ENCODE measurements around the gene SLC25A6.

The SLC25A6 gene

GRCh38 chrX:1422135-1422465 is 30.2 kb upstream of the SLC25A6 start:
- Histone ChIP-seq H3K9ac (ENCODE audit: low read depth, low read length) (no peak overlapping the region), H3K9me3 (ENCODE audit: insufficient read depth, low read depth, low read length) (peaks cover 10% of the 10 kb centered on the region), H3K4me3 (ENCODE audit: low read length) (no peak overlapping the region), H3K36me3 (ENCODE audit: insufficient read depth, low read depth, low read length) (peaks cover 78% of the 10 kb centered on the region), H3K4me1 (ENCODE audit: insufficient read depth, low read length) (no peaks in the 10 kb centered on the region), H3K27ac (ENCODE audit: low read length) (no peak overlapping the region), H3K27me3 (ENCODE audit: insufficient read depth, low read length) (no peaks in the 10 kb centered on the region)

- no peaks in the 10 kb centered on the region for H3K4me1 ChIP-seq (ENCODE audit: insufficient read depth, low read length)
- no peak overlapping the region for H3K27ac ChIP-seq (ENCODE audit: low read length)
- no peak overlapping the region for H3K4me3 ChIP-seq (ENCODE audit: low read length)
- no peaks in the 10 kb centered on the region for H3K27me3 ChIP-seq (ENCODE audit: insufficient read depth, low read length)
- peaks cover 10% of the 10 kb centered on the region for H3K9me3 ChIP-seq (ENCODE audit: insufficient read depth, low read depth, low read length)
- no peak overlapping the region for H3K9ac ChIP-seq (ENCODE audit: low read depth, low read length)
- peaks cover 78% of the 10 kb centered on the region for H3K36me3 ChIP-seq (ENCODE audit: insufficient read depth, low read depth, low read length)
Measured at GRCh38 chrX:1421433-1422134, 29.7 kb upstream of the SLC25A6 start.

DNA sequence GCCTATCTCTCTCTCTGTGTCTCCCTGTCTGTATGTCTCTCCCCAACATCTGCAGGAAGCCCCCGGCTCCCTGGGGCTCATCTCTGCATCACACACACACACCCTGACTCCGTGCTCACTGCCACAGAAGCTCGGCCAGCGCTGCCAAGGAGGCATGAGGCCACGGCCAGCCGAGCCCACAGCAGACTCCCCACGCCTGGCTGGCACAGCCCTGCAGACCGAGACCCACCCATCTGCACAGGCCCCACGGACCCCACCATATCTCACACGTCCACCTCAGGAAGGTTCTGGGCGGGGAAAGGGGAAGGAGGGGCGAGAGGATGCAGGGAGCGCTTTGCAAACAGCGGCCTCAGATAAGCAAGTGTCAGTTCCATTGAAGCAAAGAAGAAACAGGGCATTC is 28.5 kb upstream of the SLC25A6 start:
- peaks cover 10% of the 10 kb centered on the region for H3K9me3 ChIP-seq (ENCODE audit: insufficient read depth, low read depth, low read length)
- H3K4me1 ChIP-seq (ENCODE audit: insufficient read depth, low read length), result no peaks in the 10 kb centered on the region
- H3K4me3 ChIP-seq (ENCODE audit: low read length), result no peak overlapping the region
- H3K27me3 ChIP-seq (ENCODE audit: insufficient read depth, low read length), result no peaks in the 10 kb centered on the region
- H3K9ac ChIP-seq (ENCODE audit: low read depth, low read length), result no peak overlapping the region
- H3K27ac ChIP-seq (ENCODE audit: low read length), result no peak overlapping the region
- peaks cover 78% of the 10 kb centered on the region for H3K36me3 ChIP-seq (ENCODE audit: insufficient read depth, low read depth, low read length)

GRCh38 chrX:1419545-1420355 is 27.8 kb upstream of the SLC25A6 start:
- peaks cover 72% of the 10 kb centered on the region for H3K36me3 ChIP-seq (ENCODE audit: insufficient read depth, low read depth, low read length)
- H3K27ac ChIP-seq (ENCODE audit: low read length), result no peak overlapping the region
- no peak overlapping the region for H3K9ac ChIP-seq (ENCODE audit: low read depth, low read length)
- peaks cover 10% of the 10 kb centered on the region for H3K9me3 ChIP-seq (ENCODE audit: insufficient read depth, low read depth, low read length)
- no peaks in the 10 kb centered on the region for H3K4me1 ChIP-seq (ENCODE audit: insufficient read depth, low read length)
- no peak overlapping the region for H3K4me3 ChIP-seq (ENCODE audit: low read length)
- H3K27me3 ChIP-seq (ENCODE audit: insufficient read depth, low read length), result no peaks in the 10 kb centered on the region

DNA sequence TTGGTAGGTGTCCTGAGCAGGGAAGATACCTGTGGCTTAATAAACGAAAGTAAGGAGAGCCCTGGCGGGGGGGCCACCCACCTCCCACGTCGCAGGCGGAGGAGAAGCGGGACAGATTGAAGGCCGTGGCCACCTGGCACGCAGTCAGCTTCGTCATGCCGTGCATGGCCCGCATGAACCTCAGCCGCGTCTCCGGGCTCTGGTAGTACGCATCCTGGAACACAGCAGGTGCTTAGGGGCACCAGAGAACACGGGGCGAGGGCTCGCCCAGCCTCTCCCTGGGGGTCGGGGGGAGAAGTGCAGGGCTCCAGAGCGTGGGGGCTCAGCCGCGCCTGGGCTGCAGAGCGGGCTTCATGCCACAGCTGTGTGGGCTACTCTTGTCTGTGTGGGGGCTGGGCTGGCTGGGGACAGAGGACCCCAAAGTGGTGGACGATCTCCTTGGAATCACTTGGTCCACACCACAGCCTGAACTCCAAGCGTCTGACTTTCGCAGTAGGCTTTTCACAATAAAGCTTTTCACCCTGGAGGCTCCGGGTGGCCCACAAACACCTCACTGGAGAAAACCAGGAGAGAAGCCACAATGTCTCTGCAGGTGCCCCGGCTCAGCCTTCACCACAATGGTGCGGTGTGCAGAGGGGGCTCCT is 27.1 kb upstream of the SLC25A6 start:
- peaks cover 74% of the 10 kb centered on the region for H3K36me3 ChIP-seq (ENCODE audit: insufficient read depth, low read depth, low read length)
- H3K4me1 ChIP-seq (ENCODE audit: insufficient read depth, low read length), result no peaks in the 10 kb centered on the region
- no peak overlapping the region for H3K4me3 ChIP-seq (ENCODE audit: low read length)
- H3K9me3 ChIP-seq (ENCODE audit: insufficient read depth, low read depth, low read length), result peaks cover 10% of the 10 kb centered on the region
- H3K27ac ChIP-seq (ENCODE audit: low read length), result no peak overlapping the region
- H3K9ac ChIP-seq (ENCODE audit: low read depth, low read length), result no peak overlapping the region
- H3K27me3 ChIP-seq (ENCODE audit: insufficient read depth, low read length), result no peaks in the 10 kb centered on the region

- no peak overlapping the region for H3K4me3 ChIP-seq (ENCODE audit: low read length)
- H3K9me3 ChIP-seq (ENCODE audit: insufficient read depth, low read depth, low read length), result peaks cover 10% of the 10 kb centered on the region
- no peak overlapping the region for H3K9ac ChIP-seq (ENCODE audit: low read depth, low read length)
- H3K27me3 ChIP-seq (ENCODE audit: insufficient read depth, low read length), result no peaks in the 10 kb centered on the region
- H3K4me1 ChIP-seq (ENCODE audit: insufficient read depth, low read length), result no peaks in the 10 kb centered on the region
- H3K36me3 ChIP-seq (ENCODE audit: insufficient read depth, low read depth, low read length), result peaks cover 76% of the 10 kb centered on the region
- H3K27ac ChIP-seq (ENCODE audit: low read length), result no peak overlapping the region
Measured at GRCh38 chrX:1417921-1418771, 26.2 kb upstream of the SLC25A6 start.

DNA sequence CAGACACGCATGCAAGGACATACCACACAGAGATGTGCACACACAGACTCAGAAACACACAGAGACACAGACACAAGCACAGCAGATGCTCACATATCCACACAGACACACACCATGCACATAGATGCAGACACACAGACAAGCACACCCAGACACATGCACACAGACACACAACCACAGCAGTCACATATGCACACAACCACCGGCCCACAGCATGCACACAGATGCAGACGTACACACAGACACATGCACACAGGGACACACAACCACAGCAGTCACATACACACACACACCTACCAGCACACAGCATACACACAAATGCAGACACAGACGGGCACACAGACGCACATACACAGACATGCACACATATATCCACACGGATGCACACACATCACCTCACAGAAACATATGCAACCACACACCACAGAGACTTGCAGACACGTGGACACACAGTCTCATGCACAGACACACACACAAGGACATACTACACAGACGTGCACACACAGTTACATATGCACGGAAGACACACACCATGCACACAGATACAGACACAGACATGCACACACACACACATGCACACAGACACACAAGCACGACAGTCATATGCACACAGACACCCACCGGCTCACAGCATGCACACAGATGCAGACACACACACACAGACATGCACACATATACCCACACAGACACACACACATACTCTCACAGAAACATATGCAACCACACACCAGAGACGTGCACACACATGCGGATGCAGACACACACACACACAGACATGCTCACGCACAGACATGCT is 25.2 kb upstream of the SLC25A6 start:
- no peak overlapping the region for H3K4me3 ChIP-seq (ENCODE audit: low read length)
- H3K27me3 ChIP-seq (ENCODE audit: insufficient read depth, low read length), result no peaks in the 10 kb centered on the region
- H3K9me3 ChIP-seq (ENCODE audit: insufficient read depth, low read depth, low read length), result peaks cover 4% of the 10 kb centered on the region; the same call in 1 of the 2 replicates
- H3K9ac ChIP-seq (ENCODE audit: low read depth, low read length), result no peak overlapping the region
- H3K36me3 ChIP-seq (ENCODE audit: insufficient read depth, low read depth, low read length), result peaks cover 75% of the 10 kb centered on the region
- H3K4me1 ChIP-seq (ENCODE audit: insufficient read depth, low read length), result no peaks in the 10 kb centered on the region
- no peak overlapping the region for H3K27ac ChIP-seq (ENCODE audit: low read length)

- Histone ChIP-seq H3K4me3 (ENCODE audit: low read length) (no peak overlapping the region), H3K36me3 (ENCODE audit: insufficient read depth, low read depth, low read length) (peaks cover 69% of the 10 kb centered on the region), H3K9me3 (ENCODE audit: insufficient read depth, low read depth, low read length) (no peaks in the 10 kb centered on the region), H3K27me3 (ENCODE audit: insufficient read depth, low read length) (no peaks in the 10 kb centered on the region), H3K9ac (ENCODE audit: low read depth, low read length) (no peak overlapping the region), H3K27ac (ENCODE audit: low read length) (no peak overlapping the region), H3K4me1 (ENCODE audit: insufficient read depth, low read length) (no peaks in the 10 kb centered on the region)
Measured at GRCh38 chrX:1416327-1416784, 24.4 kb upstream of the SLC25A6 start.

- H3K9me3 ChIP-seq (ENCODE audit: insufficient read depth, low read depth, low read length), result no peaks in the 10 kb centered on the region
- no peak overlapping the region for H3K27ac ChIP-seq (ENCODE audit: low read length)
- peaks cover 55% of the 10 kb centered on the region for H3K36me3 ChIP-seq (ENCODE audit: insufficient read depth, low read depth, low read length)
- H3K9ac ChIP-seq (ENCODE audit: low read depth, low read length), result no peak overlapping the region
- no peak overlapping the region for H3K4me3 ChIP-seq (ENCODE audit: low read length)
- H3K4me1 ChIP-seq (ENCODE audit: insufficient read depth, low read length), result no peaks in the 10 kb centered on the region
- H3K27me3 ChIP-seq (ENCODE audit: insufficient read depth, low read length), result no peaks in the 10 kb centered on the region
Measured at GRCh38 chrX:1412551-1413161, 20.7 kb upstream of the SLC25A6 start.

DNA sequence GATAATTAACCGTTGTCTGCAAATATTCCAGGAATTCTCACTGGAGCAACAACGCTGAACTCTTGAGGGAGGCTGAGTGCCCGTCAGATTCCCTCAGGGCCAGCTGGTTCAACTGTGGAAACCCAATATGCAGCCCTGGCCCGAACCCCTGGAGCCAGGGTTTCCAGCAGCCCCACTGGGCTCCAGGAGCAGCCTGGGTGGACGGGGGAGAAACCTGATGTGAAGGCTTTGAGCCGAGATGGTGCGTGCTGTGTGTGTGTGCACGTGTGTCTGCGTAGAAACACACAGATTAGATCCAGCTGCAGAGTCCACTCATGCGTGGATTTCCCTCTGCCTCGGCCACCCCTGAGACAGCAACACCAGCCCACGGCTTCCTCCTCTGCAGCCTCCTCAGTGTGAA is 19.4 kb upstream of the SLC25A6 start:
- no peak overlapping the region for H3K4me3 ChIP-seq (ENCODE audit: low read length)
- H3K4me1 ChIP-seq (ENCODE audit: insufficient read depth, low read length), result no peaks in the 10 kb centered on the region
- no peaks in the 10 kb centered on the region for H3K27me3 ChIP-seq (ENCODE audit: insufficient read depth, low read length)
- H3K9ac ChIP-seq (ENCODE audit: low read depth, low read length), result no peak overlapping the region
- H3K36me3 ChIP-seq (ENCODE audit: insufficient read depth, low read depth, low read length), result peaks cover 55% of the 10 kb centered on the region
- H3K9me3 ChIP-seq (ENCODE audit: insufficient read depth, low read depth, low read length), result no peaks in the 10 kb centered on the region
- no peak overlapping the region for H3K27ac ChIP-seq (ENCODE audit: low read length)
